Activated naive CD4-positive, alpha-beta T cell treated with Interleukin-2 at 50 U/mL for 16 hours (primary cell): ENCODE results near the gene CCND1.
"Not testable (repeated sequence)": the region's sequence is repeated elsewhere in the genome, so short reads cannot be mapped to it uniquely, and the experiment has no call there.

ENCODE experiments used
- DNase-seq: peaks from one replicate; pipeline ENCODE4 v3.0.0-alpha.2; 2020

CCND1 gene

DNA sequence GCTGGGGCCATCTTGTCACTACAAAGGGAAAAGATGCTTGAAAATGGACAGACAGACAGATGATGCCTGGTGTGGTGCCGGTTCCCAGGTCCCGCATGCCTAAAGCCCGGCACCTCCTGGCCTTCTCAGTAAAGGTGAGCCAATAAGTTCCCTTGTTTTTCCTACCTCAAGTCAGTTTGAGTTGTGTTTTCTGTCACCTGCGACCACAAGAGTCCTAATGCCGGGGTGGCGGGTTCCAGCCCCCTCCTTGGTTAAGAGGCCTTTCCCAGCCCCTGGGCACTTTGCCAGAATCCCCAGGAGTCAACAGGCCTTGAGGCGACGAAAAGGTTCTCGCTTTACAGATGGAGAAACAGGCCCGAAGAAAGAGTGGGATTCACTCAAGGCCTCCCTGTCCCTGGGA lies 53.8 kb downstream of the CCND1 start:
- no peak for DNase-seq

DNA sequence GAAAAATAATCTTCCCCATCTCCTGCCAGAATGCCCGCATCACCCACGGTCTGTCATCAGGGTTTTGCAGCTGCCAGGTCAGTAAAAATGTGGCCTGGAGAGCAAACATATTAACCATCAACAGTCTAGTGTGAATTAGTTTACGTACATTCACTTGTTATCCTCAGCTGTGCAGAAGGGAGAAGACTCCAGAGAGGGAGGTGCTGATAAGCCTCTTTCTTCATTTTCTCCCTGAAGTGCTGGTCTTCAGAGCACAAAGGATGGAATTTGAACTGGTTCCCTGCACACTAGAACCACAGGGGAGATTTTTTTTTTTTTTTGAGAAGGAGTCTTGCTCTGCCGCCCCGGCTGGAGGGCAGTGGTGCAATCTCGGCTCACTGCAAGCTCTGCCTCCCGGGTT lies 54.6 kb downstream of the CCND1 start:
- DNase-seq = no peak

DNA sequence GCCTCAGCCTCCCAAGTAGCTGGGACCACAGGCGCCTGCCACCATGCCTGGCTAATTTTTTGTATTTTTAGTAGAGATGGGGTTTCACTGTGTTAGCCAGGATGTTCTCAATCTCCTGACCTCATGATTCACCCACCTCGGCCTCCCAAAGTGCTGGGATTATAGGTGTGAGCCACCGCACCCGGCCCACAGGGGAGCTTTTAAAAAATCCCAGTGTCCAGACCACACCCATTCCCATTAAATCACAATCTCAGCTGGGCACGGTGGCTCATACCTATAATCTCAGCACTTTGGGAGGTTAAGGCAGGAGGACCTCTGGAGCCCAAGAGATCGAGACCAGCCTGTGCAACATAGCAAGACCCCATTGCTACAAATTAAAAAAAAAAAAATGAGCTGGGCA lies 55.0 kb downstream of the CCND1 start:
- not testable (repeated sequence) for DNase-seq

DNA sequence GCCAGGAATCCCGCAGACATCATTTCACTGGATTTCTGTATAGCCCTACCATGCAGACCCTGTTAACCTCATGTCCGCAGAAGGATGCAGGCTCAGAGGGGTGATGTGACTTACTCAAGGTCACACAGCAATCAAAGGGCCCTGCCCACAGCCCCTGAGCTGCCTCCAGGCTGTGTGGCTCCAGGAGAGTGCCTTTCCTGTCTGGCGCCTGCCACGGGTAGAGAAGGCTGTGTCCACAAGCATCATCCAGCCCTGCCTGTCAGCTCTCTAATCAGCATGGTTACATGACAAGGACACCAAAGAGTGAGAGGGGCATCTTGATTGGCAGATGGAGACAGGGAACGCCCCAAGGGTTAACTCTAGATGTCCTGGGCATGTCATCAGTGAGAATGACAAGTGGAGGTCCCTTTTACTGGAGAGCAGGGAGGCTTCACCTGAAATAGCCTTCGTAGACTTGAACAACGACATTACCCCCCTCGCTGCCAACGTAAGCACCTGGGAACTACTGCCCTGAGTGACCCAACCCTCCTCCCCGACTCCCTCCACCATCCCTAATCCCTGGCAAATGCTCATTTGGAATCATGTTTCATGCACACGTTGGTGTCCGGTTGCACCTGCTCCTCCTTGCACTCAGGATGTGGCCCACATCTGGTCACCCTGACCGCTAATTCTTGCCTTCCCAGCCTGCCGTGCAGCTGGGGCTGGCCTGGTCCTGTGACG lies 56.0 kb downstream of the CCND1 start:
- no peak for DNase-seq

DNA sequence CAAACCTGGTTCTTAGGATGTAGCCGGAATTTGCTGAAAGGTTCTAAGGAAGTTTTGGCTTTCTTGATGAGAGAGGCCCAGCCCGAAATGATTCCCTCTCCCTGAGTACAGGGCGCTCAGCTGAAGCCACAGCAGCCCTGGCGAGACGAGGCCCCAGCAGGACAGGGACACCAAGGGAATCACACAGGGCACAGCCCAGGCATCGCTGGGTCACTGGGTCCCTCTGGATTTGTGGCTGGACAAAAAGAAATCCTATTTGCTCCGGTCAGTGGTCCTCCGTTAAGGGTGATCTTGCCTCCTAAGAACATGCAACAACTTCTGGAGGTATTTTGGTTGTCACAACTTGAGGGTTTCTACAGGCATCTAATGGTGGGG lies 56.5 kb downstream of the CCND1 start:
- DNase-seq = no peak

DNA sequence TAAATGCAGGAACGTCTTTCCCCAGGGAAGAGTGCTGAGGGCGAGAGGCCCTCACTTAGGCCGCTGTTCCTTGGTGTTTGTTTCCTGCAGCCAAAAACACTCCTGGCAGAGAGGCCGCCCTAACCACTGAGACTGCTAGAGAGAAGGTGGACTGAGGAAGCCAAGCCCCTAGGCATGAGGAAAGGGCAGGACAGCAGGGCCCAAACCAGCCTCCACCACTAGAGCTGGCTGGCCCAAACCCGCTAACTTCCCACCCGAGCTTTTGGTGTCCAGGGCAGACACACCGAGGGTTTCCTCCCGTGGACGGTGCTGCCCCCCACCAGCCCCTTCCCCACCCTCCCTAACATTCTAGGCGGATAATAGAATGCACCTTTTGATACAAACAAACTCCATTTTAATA lies 56.9 kb downstream of the CCND1 start:
- no peak for DNase-seq

DNA sequence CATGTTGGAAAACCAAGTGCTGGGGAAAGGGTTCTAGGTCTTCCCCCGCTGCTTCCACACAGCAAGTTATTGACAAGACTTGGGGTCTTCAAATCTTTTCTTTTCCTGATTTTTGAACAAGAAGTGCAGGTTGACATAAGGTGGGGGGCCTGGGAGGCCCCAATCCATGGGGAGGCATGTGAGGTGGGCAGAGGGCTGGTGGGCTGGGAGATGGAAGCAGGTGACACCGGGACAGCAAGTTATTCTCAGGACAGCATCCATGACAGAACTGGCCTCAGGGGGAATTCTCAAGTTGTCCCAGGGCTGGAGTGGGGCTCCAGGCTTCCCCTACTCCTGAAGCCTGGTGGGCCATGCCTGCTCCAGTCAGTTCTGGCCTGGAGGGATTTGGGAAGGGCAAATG lies 57.4 kb downstream of the CCND1 start:
- no peak for DNase-seq

DNA sequence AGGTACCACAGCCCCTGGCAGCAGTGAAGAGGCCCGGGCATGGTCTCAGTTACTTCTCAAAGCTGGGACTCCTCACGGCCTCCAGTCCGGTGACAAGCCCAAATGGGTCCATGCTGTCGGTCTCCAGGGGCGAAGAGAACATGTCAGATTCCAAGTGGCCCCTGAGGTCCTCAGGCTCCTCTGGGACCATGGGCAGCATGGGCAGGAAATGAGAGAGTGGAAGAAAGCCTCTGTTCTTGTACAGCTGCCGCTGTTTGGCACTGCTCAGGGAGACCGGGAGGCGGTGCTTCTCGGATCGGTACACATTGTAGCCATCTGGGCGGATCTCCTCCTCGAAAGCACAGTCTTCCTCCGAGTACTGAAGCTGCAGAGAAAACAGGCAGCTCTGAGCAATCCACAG lies 58.3 kb downstream of the CCND1 start:
- no peak for DNase-seq

DNA sequence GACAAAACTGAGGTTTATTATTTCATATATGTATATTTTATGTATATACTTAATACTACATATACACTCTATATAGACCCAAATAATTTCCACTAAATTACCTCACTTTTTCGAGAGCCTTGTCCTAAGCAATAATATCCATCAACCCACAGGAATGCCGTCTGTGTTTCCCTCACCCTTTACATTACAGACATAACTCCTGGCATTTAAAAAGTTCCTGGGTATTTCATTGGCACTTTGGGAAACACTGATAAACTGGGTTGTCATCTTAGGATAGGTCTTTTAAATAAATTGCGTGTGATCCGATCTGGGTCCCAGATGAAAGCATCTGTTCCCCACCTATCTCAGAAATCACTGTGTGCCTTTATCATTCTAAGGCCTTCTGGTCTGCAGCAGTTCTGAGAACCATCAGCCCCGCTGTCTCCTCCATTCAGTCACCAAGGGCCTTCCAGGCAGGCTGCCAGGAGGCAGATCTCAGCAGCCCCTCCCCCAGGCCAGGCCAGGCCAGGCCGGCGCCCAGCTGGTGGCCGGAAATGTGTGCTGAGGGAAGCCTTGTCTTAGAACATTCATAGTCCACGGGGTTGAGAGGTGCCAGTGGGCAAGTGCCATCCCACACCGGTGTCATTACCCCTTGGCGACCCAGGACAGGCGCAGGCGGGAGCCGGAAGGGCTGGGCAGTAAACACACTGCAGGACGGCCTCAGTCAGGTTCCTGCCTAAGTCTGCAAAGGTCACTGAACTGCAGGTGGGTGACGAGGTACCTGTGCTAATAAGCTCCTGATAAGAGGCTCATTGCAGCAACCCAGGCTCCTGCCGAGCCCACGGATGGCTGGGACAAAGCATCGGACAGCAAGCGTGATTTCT lies 59.6 kb downstream of the CCND1 start:
- no peak for DNase-seq

DNA sequence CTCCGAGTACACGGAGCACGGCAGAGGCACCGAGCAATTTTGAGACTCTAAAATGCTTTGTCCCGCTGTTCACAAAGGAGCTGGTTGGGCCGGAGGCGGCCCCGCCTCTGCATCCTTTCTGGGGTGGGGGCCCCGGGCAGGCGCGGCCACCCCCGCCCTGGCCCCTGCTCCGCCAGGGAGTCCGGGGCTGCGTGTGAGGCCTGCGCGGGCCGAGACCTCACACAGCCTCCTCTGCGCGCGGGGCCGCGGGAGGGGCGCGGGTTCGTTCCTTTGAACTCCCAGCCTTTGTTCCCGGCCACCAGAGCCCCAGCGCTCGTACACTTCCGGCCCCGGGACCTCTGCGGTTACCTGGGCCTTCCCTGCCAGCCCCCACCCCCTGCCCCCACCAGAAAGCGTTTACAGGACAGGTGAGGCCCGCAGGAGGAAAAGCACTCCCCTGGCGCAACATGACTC lies 61.3 kb downstream of the CCND1 start:
- DNase-seq = no peak

DNA sequence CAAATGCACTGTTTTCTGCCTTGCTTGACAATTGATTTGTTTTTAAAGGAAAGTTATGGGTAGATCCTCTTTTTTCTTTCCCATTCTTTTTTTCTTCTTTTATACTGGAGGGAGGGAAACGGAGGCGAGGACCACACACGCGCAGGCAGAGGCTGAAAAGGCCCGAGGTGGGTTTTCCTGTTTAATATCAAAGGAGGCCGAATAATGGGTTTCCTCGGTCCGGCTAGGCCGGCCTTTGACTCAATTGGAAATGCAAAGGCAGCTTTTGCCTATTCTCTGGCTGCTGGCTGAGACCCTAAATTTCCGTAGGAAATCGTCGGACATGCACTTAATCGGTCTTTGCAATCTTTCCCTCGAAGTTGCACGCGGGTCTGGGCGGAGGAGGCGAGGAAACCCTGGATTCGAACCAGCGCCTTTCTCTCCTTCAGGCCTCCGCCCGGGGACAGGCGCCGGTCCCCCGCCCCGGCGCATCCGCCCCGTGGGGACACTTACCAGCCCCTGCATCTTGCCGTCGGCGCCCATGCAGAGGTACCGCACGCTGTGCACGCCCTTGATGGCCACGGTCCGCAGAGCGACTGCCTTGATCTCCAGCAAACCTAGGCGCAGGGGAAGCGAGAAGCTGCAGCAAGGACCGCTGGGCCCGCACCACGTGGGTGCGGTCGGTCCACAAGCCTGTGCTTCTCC lies 62.0 kb downstream of the CCND1 start:
- no peak for DNase-seq

DNA sequence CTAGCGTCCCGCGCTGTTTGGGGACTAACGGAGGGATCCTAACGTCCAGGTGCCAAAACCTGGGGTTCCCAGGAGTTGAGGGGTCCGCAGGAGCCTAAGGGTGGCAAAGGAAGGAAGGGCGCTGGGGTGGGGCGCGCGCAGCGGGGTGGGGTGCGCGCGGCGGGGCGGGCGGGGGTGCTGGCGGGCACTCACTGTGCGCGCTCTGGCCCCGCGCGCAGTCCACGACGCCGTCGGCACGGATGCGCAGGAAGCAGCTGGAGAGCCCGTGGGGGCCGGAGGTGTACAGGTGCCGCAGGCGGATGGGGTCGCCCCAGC lies 62.5 kb downstream of the CCND1 start:
- DNase-seq = no peak
